Prostate gland (tissue), 2 donors: ENCODE results near the gene LDHA. TPM values are rescaled to one million over a fixed set of nuclear protein-coding genes. Genes with fewer than 3 reads are reported as not detected.

Experiments used
- DNase-seq: peaks from one replicate; pipeline ENCODE4 v3.0.0-alpha.2; 2019; ENCODE audit warnings: low spot score
- H3K27ac ChIP-seq, 2 donors: fragments of 200-600 bp; sonication (generic); 2 replicates each; pipeline ENCODE4 v1.5.1; 2017 to 2019
- H3K27me3 ChIP-seq: fragments of 200-600 bp; sonication (generic); replicated peaks from 2 replicates; pipeline ENCODE4 v1.5.1; 2019; ENCODE audit not compliant: insufficient read depth
- H3K36me3 ChIP-seq, 2 donors: fragments of 200-600 bp; sonication (generic); 1 replicate in 1 of 2; 2 replicates in 1 of 2; pipeline versions ENCODE4 v1.5.1 to v1.8.1; 2017 to 2019
- H3K4me1 ChIP-seq: fragments of 200-600 bp; sonication (generic); replicated peaks from 2 replicates; pipeline ENCODE4 v1.5.1; 2019
- H3K4me3 ChIP-seq, 2 donors: fragments of 200-600 bp; sonication (generic); 2 replicates each; pipeline ENCODE4 v1.5.1; 2017 to 2019
- H3K9me3 ChIP-seq: fragments of 200-600 bp; sonication (generic); 2 replicates; pipeline ENCODE4 v1.5.1; 2017
- POLR2A ChIP-seq: fragments of 450-650 bp; IDR thresholded peaks from one replicate; pipeline ENCODE4 v1.6.1; 2016; ENCODE audit warnings: antibody characterized with exemption, mild to moderate bottlenecking
- POLR2AphosphoS5 ChIP-seq: sonication (generic); formaldehyde crosslinking; IDR thresholded peaks from one replicate; pipeline ENCODE4 v1.6.1; 2017; ENCODE audit warnings: antibody characterized with exemption
- WGBS: methylation state at CpG from one replicate; pipeline ENCODE4 v1.1.5; 2018; 5-methylcytosine and 5-hydroxymethylcytosine counted together
- intact Hi-C: fragments of 100-400 bp; cut with DNase I; formaldehyde crosslinking; loops from one replicate; pipeline ENCODE4 v1.14.2; 2022
- total RNA-seq, 2 donors: library from RNA; depleted of rRNA; stranded (reverse); fragments of >200 nt; gene quantifications; one replicate each; pipeline ENCODE4 v1.1.0, GENCODE V29; 2016
- TF ChIP-seq, protein P1 (sequence below), 4 experiments: fragments of 200-600 bp in 2 of 4; fragments of 450-650 bp in 2 of 4; sonication (generic) in 2 of 4; IDR thresholded peaks; 1 replicate in 3 of 4; 2 replicates in 1 of 4; pipeline ENCODE4 v1.5.1; 2016 to 2019; ENCODE audit warnings: antibody characterized with exemption in 4 of 4, mild to moderate bottlenecking in 2 of 4, moderate library complexity in 2 of 4

The LDHA gene
- 100 to 1,000 TPM; 182 to 192 TPM for total RNA-seq

DNA sequence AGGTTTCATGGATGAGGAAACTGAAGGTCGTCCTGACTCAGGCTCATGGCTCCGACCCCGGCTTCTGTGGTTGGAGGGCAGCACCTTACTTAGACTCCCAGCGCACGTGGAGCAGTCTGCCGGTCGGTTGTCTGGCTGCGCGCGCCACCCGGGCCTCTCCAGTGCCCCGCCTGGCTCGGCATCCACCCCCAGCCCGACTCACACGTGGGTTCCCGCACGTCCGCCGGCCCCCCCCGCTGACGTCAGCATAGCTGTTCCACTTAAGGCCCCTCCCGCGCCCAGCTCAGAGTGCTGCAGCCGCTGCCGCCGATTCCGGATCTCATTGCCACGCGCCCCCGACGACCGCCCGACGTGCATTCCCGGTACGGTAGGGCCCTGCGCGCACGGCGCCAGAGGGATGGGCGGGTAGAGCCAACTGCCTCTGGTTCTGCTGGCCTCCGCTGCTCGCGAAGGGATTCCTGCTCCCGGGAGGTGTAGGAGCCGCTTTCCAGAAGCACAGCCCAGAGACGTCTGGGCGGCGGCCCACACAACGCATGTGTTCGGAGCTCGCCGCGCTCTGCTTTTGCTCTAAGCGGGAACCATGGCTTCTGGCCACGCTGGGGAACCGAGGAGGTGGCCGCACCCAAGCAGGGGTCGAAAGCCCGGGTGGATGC is at the start of gene LDHA:
TSS of gene LDHA (plus strand) at position 289 of the 653 bp plus-strand sequence. CDS start 2,280 bp downstream, outside the sequence.
- WGBS, result 1% methylated on average over 42 of the region's 60 CpGs
- Histone ChIP-seq H3K27ac (peak within 1 kb of the TSS; percentile 86 to 92), H3K4me1 (peaks cover 3% of the 10 kb centered on the region), H3K27me3 (no peaks in the 10 kb centered on the region), H3K4me3 (peak within 1 kb of the TSS; percentile 49 to 79), H3K9me3 (no peaks in the 10 kb centered on the region), H3K36me3 (peaks cover 0 to under 1% of the 10 kb centered on the region in 2 donors)
- intact Hi-C loops, result loop anchor here (2.0 to 5.0 kb wide), 2 partner anchors 72 to 133 kb away; partner anchors contain the start of genes GTF2H1, HPS5 and TSG101
- TF ChIP-seq, protein P1, sequence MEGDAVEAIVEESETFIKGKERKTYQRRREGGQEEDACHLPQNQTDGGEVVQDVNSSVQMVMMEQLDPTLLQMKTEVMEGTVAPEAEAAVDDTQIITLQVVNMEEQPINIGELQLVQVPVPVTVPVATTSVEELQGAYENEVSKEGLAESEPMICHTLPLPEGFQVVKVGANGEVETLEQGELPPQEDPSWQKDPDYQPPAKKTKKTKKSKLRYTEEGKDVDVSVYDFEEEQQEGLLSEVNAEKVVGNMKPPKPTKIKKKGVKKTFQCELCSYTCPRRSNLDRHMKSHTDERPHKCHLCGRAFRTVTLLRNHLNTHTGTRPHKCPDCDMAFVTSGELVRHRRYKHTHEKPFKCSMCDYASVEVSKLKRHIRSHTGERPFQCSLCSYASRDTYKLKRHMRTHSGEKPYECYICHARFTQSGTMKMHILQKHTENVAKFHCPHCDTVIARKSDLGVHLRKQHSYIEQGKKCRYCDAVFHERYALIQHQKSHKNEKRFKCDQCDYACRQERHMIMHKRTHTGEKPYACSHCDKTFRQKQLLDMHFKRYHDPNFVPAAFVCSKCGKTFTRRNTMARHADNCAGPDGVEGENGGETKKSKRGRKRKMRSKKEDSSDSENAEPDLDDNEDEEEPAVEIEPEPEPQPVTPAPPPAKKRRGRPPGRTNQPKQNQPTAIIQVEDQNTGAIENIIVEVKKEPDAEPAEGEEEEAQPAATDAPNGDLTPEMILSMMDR (IDR thresholded peaks at IDR 0.05), result peak in 2 of 4 experiments; percentile 2 to 23
- TF ChIP-seq POLR2AphosphoS5 (peak; percentile 84), POLR2A (peak; percentile 98)
- DNase-seq, result peak; percentile 96

DNA sequence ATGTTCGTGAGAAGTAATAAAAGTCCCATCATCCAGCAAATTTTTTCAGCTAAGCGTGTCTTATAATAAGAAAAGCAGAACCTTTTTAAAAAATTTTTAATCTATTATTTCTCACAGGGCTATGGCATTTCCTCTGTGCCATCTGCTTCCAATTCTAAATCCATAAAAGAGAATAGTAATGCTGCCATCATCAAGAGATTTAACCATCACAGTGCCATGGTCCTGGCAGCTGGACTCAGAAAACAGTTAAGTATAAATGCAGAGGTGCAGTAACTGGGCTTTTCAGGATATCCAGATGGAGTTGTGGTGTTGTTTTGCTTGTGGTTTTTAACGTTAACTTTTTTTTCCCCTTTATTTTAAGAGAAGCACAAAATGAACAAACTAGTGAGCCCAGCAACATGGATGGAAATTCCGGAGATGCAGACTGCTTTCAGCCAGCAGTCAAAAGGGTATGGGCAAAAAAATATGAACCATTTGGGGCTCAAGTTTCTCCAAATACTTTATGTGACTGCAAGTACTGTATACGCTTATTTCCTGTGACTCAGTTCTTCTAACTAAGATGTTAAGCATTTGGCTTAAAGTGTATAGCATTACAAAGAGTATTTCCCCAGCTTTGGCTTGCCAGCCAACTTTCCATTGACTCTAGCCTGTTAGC is 46.8 kb upstream of the LDHA start:
- no peak overlapping the region for H3K27ac ChIP-seq
- H3K4me3 ChIP-seq, result no peak overlapping the region
- no peaks in the 10 kb centered on the region for H3K9me3 ChIP-seq
- H3K4me1 ChIP-seq, result no peaks in the 10 kb centered on the region
- WGBS, result 71% methylated on average over 5 of the region's 5 CpGs
- TF ChIP-seq, protein P1 (IDR thresholded peaks at IDR 0.05), result no peak
- TF ChIP-seq POLR2A (no peak), POLR2AphosphoS5 (no peak)
- DNase-seq, result no peak
- no peaks in the 10 kb centered on the region for H3K36me3 ChIP-seq
- no peaks in the 10 kb centered on the region for H3K27me3 ChIP-seq
- intact Hi-C loops, result no loop called here

DNA sequence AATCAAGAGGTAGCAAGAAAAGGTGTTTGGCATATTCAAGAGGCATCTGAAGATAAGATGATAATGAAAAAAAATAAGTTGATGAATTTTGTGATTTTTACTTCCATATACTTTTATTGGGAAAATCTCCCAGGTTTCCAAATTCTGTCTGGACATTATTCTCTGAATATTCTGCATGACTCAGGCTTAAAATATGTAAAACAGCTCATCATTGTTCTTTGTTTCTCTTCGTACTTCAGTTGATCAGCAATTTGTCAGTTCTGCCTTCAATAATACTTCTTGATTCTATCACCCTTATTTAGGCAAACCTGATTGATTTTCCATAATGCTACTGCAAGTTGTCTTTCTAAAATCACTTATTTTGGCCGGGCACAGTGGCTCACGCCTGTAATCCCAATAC is 41.8 kb upstream of the LDHA start:
- WGBS, result 86% methylated on average over 3 of the region's 3 CpGs
- Histone ChIP-seq H3K4me3 (no peak overlapping the region), H3K27ac (no peak overlapping the region), H3K4me1 (no peaks in the 10 kb centered on the region), H3K9me3 (no peaks in the 10 kb centered on the region), H3K27me3 (no peaks in the 10 kb centered on the region), H3K36me3 (no peaks in the 10 kb centered on the region)
- no peak for TF ChIP-seq POLR2A
- TF ChIP-seq, protein P1 (IDR thresholded peaks at IDR 0.05), result no peak
- no peak for TF ChIP-seq POLR2AphosphoS5
- intact Hi-C loops, result no loop called here
- DNase-seq, result no peak

DNA sequence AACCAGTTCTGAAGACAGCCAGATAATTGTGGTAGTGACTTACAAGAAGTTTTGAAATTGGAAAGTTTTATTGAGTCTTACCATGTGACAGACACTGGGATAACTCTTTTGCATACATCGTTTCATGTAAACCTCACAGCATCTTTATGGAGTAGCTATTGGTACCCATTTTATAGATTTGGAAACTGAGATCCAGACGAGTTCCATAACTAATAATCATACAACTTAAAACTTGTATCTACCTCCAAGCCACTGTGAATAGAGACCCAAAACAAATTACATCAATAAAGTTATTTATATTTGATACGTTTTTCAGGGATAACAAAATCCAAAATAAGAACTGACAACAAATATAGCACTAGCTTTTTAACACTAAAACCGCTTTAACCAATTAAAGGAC is 35.7 kb upstream of the LDHA start:
- TF ChIP-seq POLR2A (no peak), POLR2AphosphoS5 (no peak)
- TF ChIP-seq, protein P1 (IDR thresholded peaks at IDR 0.05), result no peak
- H3K27ac ChIP-seq, result no peak overlapping the region
- 94% methylated on average over 4 of the region's 4 CpGs for whole genome bisulfite sequencing
- no peak for DNase-seq
- H3K4me1 ChIP-seq, result no peaks in the 10 kb centered on the region
- H3K36me3 ChIP-seq, result peaks cover 7 to 13% of the 10 kb centered on the region in 2 donors
- intact Hi-C loops, result no loop called here
- H3K9me3 ChIP-seq, result no peaks in the 10 kb centered on the region
- H3K27me3 ChIP-seq, result no peaks in the 10 kb centered on the region
- H3K4me3 ChIP-seq, result no peak overlapping the region
